ENCODE results near the gene MGAT4B. TPM values are rescaled to one million over a fixed set of nuclear protein-coding genes. Genes with fewer than 3 reads are reported as not detected.

The MGAT4B gene
- total and polyA plus RNA-seq, 5 donors = 56.7 to 82.2 (median 79.6) TPM

GRCh38 chr5:179778591-179778990 is 28.1 kb downstream of the MGAT4B start:
- Histone ChIP-seq H3K4me1 (ENCODE audit: control insufficient read depth, insufficient read depth, low read length) (no peaks in the 10 kb centered on the region), H3K27ac (ENCODE audit: low read length) (no peak overlapping the region), H3K4me3 (ENCODE audit: low read length) (no peak overlapping the region), H3K27me3 (ENCODE audit: control insufficient read depth, insufficient read depth) (no peaks in the 10 kb centered on the region), H3K9me3 (ENCODE audit: control insufficient read depth, low read length) (no peaks in the 10 kb centered on the region)
- whole genome bisulfite sequencing = 91% methylated on average over 5 of the region's 5 CpGs
- intact Hi-C loops (cut with DNase I) = no loop called here
- DNase-seq = peak in 1 of 3 donors; percentile 16
- ATAC-seq = no peak

DNA sequence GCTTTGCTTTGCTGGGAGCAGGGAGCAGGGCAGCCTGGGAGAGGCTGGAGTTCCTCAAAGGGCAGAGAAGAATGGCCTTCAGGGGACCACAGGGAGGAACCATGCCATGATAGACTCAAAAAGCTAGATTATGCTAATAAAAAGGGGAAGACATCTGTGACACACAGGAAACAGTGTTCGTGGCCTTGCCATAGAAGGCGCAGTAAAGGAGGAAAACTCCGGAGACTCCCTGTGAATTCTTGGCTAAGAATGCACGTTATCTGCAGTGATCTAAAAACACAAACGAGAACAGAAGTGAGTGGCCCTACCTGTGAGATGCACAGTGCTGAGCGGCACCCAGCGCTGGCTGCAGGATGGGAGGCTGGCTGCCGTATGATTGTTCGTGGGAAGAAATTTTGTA is 28.8 kb downstream of the MGAT4B start:
- Histone ChIP-seq H3K4me1 (ENCODE audit: control insufficient read depth, insufficient read depth, low read length) (no peaks in the 10 kb centered on the region), H3K27ac (ENCODE audit: low read length) (no peak overlapping the region), H3K4me3 (ENCODE audit: low read length) (no peak overlapping the region), H3K27me3 (ENCODE audit: control insufficient read depth, insufficient read depth) (no peaks in the 10 kb centered on the region), H3K9me3 (ENCODE audit: control insufficient read depth, low read length) (no peaks in the 10 kb centered on the region)
- peak; percentile 22 to 50 for ATAC-seq
- peak in 1 of 3 donors; percentile 39 for DNase-seq
- intact Hi-C loops (cut with DNase I) = no loop called here
- 58% methylated on average over 9 of the region's 9 CpGs for WGBS

- DNase-seq = peak in 1 of 3 donors; percentile 19
- intact Hi-C loops (cut with DNase I) = no loop called here
- no peak for ATAC-seq
- Histone ChIP-seq H3K9me3 (ENCODE audit: control insufficient read depth, low read length) (no peaks in the 10 kb centered on the region), H3K4me3 (ENCODE audit: low read length) (no peak overlapping the region), H3K4me1 (ENCODE audit: control insufficient read depth, insufficient read depth, low read length) (no peaks in the 10 kb centered on the region), H3K27ac (ENCODE audit: low read length) (no peak overlapping the region), H3K27me3 (ENCODE audit: control insufficient read depth, insufficient read depth) (no peaks in the 10 kb centered on the region)
- 82% methylated on average over 10 of the region's 10 CpGs for WGBS
Measured at GRCh38 chr5:179777456-179777855, 29.2 kb downstream of the MGAT4B start.

GRCh38 chr5:179776411-179776938 is 30.2 kb downstream of the MGAT4B start:
- intact Hi-C loops (cut with DNase I) = no loop called here
- no peaks in the 10 kb centered on the region for H3K9me3 ChIP-seq (ENCODE audit: control insufficient read depth, low read length)
- H3K27ac ChIP-seq (ENCODE audit: low read length) = no peak overlapping the region
- ATAC-seq (no peak), DNase-seq (peak in 1 of 3 donors; percentile 54)
- no peaks in the 10 kb centered on the region for H3K4me1 ChIP-seq (ENCODE audit: control insufficient read depth, insufficient read depth, low read length)
- H3K27me3 ChIP-seq (ENCODE audit: control insufficient read depth, insufficient read depth) = no peaks in the 10 kb centered on the region
- no peak overlapping the region for H3K4me3 ChIP-seq (ENCODE audit: low read length)
- WGBS = 88% methylated on average over 11 of the region's 11 CpGs

- no peak overlapping the region for H3K4me3 ChIP-seq (ENCODE audit: low read length)
- DNase-seq (peak in 1 of 3 donors; percentile 49), ATAC-seq (peak in 1 of 2 donors; percentile 17)
- H3K27ac ChIP-seq (ENCODE audit: low read length) = no peak overlapping the region
- H3K27me3 ChIP-seq (ENCODE audit: control insufficient read depth, insufficient read depth) = no peaks in the 10 kb centered on the region
- 96% methylated on average over 12 of the region's 12 CpGs for WGBS
- no peaks in the 10 kb centered on the region for H3K9me3 ChIP-seq (ENCODE audit: control insufficient read depth, low read length)
- no peaks in the 10 kb centered on the region for H3K4me1 ChIP-seq (ENCODE audit: control insufficient read depth, insufficient read depth, low read length)
- intact Hi-C loops (cut with DNase I) = no loop called here
Measured at GRCh38 chr5:179774442-179774841, 32.2 kb downstream of the MGAT4B start.

GRCh38 chr5:179773686-179774040 is 33.0 kb downstream of the MGAT4B start:
- DNase-seq = peak in 1 of 3 donors; percentile 39
- intact Hi-C loops (cut with DNase I) = no loop called here

GRCh38 chr5:179772351-179772750 is 34.3 kb downstream of the MGAT4B start:
- 93% methylated on average over 6 of the region's 6 CpGs for WGBS

More at GRCh38 chr5:179773686-179774040, 33.0 kb downstream of the MGAT4B start:
- Histone ChIP-seq H3K9me3 (ENCODE audit: control insufficient read depth, low read length) (no peaks in the 10 kb centered on the region), H3K4me1 (ENCODE audit: control insufficient read depth, insufficient read depth, low read length) (no peaks in the 10 kb centered on the region), H3K4me3 (ENCODE audit: low read length) (no peak overlapping the region), H3K27ac (ENCODE audit: low read length) (no peak overlapping the region), H3K27me3 (ENCODE audit: control insufficient read depth, insufficient read depth) (no peaks in the 10 kb centered on the region)
- ATAC-seq = no peak
- 92% methylated on average over 9 of the region's 9 CpGs for WGBS

GRCh38 chr5:179771311-179771895 is 35.3 kb downstream of the MGAT4B start:
- 63% methylated on average over 4 of the region's 4 CpGs for WGBS
- intact Hi-C loops (cut with DNase I) = no loop called here
- ATAC-seq = peak in 1 of 2 donors; percentile 19
- Histone ChIP-seq H3K27ac (ENCODE audit: low read length) (no peak overlapping the region), H3K4me1 (ENCODE audit: control insufficient read depth, insufficient read depth, low read length) (peaks cover 2% of the 10 kb centered on the region), H3K9me3 (ENCODE audit: control insufficient read depth, low read length) (no peaks in the 10 kb centered on the region), H3K27me3 (ENCODE audit: control insufficient read depth, insufficient read depth) (no peaks in the 10 kb centered on the region), H3K4me3 (ENCODE audit: low read length) (no peak overlapping the region)
- DNase-seq = no peak

More at GRCh38 chr5:179772351-179772750, 34.3 kb downstream of the MGAT4B start:
- intact Hi-C loops (cut with DNase I) = no loop called here
- DNase-seq = peak in 1 of 3 donors; percentile 2
- H3K4me1 ChIP-seq (ENCODE audit: control insufficient read depth, insufficient read depth, low read length) = no peaks in the 10 kb centered on the region
- H3K27ac ChIP-seq (ENCODE audit: low read length) = no peak overlapping the region
- H3K9me3 ChIP-seq (ENCODE audit: control insufficient read depth, low read length) = no peaks in the 10 kb centered on the region
- H3K4me3 ChIP-seq (ENCODE audit: low read length) = no peak overlapping the region
- no peak for ATAC-seq
- no peaks in the 10 kb centered on the region for H3K27me3 ChIP-seq (ENCODE audit: control insufficient read depth, insufficient read depth)

DNA sequence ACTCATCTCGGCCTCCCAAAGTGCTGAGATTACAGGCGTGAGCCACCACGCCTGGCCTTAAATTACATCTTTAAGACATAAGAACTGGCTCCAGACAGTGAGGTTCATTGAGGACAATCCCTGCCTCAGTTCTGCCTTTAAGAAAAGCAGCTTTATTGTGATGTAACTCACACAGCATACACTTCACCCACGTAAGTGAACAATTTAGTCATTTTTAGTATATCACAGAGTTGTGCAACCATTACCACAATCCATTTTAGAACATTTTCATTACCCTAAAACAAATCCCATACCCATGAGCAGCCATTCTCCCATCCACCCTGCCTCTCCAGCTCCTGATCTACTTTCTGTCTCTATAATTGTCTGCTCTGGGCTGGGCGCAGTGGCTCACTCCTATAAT is 36.9 kb downstream of the MGAT4B start:
- peak in 1 of 3 donors; percentile 1 for DNase-seq
- Histone ChIP-seq H3K4me1 (ENCODE audit: control insufficient read depth, insufficient read depth, low read length) (peaks cover 4% of the 10 kb centered on the region), H3K27me3 (ENCODE audit: control insufficient read depth, insufficient read depth) (no peaks in the 10 kb centered on the region), H3K27ac (ENCODE audit: low read length) (no peak overlapping the region), H3K9me3 (ENCODE audit: control insufficient read depth, low read length) (no peaks in the 10 kb centered on the region), H3K4me3 (ENCODE audit: low read length) (no peak overlapping the region)
- intact Hi-C loops (cut with DNase I) = loop anchor here in 1 of 4 donors (10.0 kb wide), 1 partner anchor 95 kb away; no protein-coding TSS in a partner anchor
- no peak for ATAC-seq
- WGBS = 93% methylated on average over 5 of the region's 5 CpGs

- ATAC-seq = no peak
- WGBS = 74% methylated on average over 6 of the region's 6 CpGs
- H3K4me3 ChIP-seq (ENCODE audit: low read length) = no peak overlapping the region
- H3K9me3 ChIP-seq (ENCODE audit: control insufficient read depth, low read length) = no peaks in the 10 kb centered on the region
- DNase-seq = peak in 1 of 3 donors; percentile 2
- peaks cover 4% of the 10 kb centered on the region for H3K4me1 ChIP-seq (ENCODE audit: control insufficient read depth, insufficient read depth, low read length)
- H3K27me3 ChIP-seq (ENCODE audit: control insufficient read depth, insufficient read depth) = no peaks in the 10 kb centered on the region
- intact Hi-C loops (cut with DNase I) = loop anchor here in 1 of 4 donors (10.0 kb wide), 1 partner anchor 96 kb away; no protein-coding TSS in a partner anchor
- no peak overlapping the region for H3K27ac ChIP-seq (ENCODE audit: low read length)
Measured at GRCh38 chr5:179769271-179769670, 37.4 kb downstream of the MGAT4B start.

DNA sequence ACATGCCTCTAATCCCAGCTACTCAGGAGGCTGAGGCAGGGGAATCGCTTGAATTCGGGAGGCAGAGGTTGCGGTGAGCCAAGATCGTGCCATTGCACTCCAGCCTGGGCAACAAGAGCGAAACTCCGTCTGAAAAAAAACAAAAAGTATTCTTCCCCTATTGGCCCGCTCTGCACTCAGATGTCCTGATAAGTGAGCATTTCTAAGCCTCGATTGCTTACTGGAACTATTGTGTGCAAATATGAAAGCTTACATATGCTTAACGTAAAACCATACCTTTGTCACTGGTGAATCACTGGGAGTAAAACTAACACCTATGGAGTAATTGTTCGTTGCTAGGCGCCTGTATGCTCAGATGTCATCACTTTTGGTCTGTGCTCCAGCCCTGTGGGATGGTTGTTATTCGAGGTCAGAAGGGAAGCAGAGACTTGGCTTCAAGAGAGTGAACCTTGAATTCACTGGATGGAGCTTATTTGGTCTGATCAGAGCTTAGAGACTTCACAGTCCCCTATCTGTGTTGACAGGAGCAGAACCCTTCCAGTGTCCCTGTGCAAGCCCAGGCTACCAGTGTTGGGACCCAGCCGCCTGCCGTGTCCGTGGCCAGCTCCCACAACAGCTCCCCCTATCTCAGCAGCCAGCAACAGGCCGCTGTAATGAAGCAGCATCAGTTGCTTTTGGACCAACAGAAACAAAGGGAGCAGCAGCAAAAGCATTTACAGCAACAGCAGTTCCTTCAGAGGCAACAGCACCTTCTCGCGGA is 38.2 kb downstream of the MGAT4B start:
- H3K4me3 ChIP-seq (ENCODE audit: low read length) = no peak overlapping the region
- DNase-seq (peak in 1 of 3 donors; percentile 60), ATAC-seq (no peak)
- H3K4me1 ChIP-seq (ENCODE audit: control insufficient read depth, insufficient read depth, low read length) = peaks cover 8% of the 10 kb centered on the region
- no peaks in the 10 kb centered on the region for H3K27me3 ChIP-seq (ENCODE audit: control insufficient read depth, insufficient read depth)
- H3K9me3 ChIP-seq (ENCODE audit: control insufficient read depth, low read length) = no peaks in the 10 kb centered on the region
- intact Hi-C loops (cut with DNase I) = loop anchor here in 1 of 4 donors (10.0 kb wide), 1 partner anchor 96 kb away; no protein-coding TSS in a partner anchor
- WGBS = 76% methylated on average over 18 of the region's 18 CpGs
- H3K27ac ChIP-seq (ENCODE audit: low read length) = no peak overlapping the region
